HUDEP-2 (cell line): Measurements from ENCODE around the gene CPNE6.
A peak's percentile ranks its signal among the peaks of the same experiment; 100 is the strongest.
"Not testable (repeated sequence)": the region's sequence is repeated elsewhere in the genome, so short reads cannot be mapped to it uniquely, and the experiment has no call there.

Experiments used
- DNase-seq, 76 experiments: peaks; one replicate each; lab custom pipeline; 2025; ENCODE audit not compliant: unreplicated experiment in 76 of 76; lab: John Stamatoyannopoulos, UW

CPNE6 gene

DNA sequence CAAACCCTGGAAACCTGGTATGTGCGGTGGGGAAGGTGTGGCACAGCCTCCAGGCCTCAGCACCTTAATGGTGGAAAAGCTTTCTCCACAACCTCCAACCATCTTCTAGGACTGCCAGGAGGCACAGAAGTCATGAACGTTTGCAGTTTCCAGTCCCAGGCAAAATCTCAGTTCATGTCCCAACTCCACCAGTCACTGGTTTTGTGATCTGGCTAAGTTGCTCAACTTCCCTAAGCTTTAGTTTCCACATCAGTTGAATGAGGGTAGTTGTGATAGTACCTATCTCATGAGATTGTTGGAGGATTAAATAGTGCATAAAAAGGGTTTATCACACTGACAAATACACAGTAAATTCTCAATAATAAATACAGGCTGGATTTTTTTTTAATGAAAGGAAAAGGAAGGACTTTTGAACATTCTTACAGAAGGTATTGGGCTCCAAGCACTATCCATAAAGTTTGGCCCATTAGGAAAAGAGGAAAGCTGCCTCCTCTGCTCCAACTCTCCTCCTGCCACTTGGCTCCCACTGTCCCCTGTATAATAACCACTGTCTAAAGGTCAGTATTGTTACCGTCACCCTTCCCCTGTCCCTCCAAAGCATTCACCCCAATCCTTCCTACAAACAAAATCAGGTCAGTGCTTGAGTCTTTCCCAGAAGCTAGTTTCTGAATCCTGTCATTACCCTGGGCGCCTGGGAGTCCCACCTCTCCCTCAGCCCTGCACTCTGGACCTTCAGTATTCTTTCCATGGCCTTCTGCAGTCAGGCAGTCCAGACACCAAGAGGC is 29.0 kb downstream of the CPNE6 start:
- DNase-seq = no peak

DNA sequence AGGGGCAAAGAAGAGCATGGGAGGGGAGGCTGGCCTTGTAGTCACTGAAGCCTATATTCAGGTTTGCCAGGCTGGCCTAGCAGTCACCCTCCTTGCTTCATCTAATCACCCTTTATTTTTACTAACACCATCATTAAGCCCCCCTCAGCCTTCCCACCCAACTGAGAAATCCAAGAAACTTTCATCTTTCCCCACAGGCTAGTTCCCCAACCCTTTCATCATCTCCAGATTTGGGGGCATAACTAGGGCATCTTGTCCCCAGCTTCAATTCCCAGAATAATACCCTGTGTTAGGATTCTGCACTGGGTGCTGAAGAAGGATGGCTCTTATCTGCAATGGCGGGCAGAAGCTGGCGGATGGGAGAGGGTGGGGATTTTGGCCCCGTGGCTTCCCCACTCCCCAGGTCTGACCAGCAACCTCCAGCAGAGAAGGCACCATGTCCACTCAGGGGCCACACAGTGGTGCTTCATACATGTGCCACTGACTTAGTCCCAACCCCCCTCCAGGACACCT is 29.7 kb downstream of the CPNE6 start:
- DNase-seq = no peak

DNA sequence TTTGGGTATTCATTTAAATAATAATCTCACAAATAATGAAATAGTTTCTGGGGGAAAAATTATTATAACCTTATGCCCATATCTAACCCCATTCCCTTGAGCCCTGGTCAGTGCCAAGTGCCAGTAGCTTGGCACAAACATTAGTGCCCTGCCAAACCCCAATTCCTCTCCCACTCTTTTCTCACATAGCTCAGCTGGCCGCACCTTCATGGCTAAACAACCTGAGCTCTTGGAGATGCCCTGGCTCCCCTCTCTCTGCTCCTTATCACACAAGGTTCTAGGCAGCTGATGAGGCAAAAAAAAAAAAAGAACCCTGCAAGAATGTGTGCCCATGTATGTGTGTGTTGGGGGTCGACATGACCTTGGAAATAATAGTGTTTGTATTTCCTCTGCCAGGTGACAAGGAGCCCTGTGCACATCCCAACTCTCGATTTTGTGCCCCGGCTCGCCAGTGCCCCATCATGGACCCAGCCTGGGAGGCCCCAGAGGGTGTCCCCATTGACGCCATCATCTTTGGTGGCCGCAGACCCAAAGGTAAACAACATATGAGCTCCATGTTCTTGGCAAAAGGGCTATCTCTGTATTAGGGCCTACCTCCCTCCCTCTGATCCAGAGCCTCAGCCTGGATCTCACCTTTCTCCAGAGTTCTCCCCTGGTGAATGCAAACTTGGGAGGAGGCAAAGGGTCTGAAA is 31.1 kb downstream of the CPNE6 start:
- no peak for DNase-seq

DNA sequence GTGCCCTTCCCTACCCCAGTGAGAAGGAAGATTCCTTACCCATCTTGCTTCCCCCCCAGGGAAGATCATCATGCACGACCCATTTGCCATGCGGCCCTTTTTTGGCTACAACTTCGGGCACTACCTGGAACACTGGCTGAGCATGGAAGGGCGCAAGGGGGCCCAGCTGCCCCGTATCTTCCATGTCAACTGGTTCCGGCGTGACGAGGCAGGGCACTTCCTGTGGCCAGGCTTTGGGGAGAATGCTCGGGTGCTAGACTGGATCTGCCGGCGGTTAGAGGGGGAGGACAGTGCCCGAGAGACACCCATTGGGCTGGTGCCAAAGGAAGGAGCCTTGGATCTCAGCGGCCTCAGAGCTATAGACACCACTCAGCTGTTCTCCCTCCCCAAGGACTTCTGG is 32.1 kb downstream of the CPNE6 start:
- no peak for DNase-seq

DNA sequence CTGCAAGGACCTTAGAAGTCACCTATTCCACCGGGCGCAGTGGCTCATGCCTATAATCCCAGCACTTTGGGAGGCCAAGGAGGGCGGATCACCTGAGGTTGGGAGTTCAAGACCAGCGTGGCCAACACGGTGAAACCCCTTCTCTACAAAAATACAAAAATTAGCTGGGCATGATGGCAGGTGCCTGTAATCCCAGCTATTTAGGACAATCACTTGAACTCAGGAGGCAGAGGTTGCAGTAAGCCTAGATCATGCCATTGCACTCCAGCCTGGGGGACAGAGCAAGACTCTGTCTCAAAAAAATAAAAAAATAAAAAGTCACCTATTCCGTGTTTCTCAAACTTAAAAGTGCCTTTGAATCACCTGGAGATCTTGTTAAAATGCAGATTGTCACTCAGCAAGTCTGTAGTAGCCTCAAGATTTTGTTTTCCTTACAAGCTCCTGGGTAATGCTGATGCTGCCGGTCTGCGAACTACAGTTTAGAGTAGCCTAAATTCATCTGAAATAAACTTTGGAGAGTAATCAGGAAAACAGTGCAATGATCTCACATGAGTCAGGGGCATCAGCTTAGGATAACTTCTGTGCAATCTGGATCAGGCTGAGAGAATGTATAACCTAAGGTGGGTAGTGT is 34.4 kb downstream of the CPNE6 start:
- DNase-seq = not testable (repeated sequence)

DNA sequence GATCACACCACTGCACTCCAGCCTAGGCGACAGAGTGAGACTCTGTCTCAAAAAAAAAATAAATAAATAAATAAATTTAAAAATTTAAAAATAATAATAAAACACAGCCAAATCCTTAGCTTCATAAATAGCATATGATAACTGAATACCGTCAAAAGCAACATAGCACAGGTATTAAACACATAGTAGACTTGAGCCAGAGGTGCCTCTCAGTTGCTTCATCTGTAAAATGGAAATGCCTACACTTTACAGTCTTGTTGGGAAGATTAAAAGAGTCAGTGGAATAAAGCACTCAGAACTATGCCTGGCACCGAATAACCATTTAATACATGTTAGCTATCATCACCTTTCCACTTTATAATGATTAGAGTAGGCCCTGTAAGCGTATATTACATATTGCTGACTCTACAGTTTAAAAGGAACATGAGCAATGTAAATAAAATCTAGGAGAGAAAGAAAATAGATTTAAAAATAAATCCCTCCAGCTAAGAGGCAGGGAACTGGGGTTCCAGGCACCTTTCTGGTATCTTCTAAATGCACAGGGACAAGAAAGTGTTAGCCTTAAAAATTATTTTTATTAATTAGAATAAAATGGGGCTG is 35.4 kb downstream of the CPNE6 start:
- DNase-seq = no peak

DNA sequence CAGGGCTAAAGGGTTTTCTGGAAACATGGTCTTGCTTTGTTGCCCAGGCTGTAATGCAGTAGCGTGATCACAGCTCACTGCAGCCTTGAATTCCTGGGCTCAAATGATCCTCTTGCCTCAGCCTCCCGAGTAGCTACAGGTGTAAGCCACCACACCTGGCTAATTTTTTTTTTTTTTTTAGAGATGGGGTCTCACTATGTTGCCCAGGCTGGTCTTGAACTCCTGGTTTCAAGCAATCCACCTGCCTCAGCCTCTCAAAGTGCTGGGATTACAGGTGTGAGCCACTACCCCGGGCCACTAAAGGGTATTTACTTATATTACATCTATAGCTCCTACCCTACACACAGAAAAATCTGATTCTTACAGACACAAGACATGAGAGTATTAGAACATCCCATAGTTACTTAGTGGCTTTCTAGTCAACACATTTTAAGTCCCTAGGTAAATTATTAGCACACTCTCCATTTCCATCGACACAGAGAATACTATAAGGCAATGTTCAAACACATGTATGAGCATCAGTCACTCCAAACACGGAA is 37.0 kb downstream of the CPNE6 start:
- no peak for DNase-seq

DNA sequence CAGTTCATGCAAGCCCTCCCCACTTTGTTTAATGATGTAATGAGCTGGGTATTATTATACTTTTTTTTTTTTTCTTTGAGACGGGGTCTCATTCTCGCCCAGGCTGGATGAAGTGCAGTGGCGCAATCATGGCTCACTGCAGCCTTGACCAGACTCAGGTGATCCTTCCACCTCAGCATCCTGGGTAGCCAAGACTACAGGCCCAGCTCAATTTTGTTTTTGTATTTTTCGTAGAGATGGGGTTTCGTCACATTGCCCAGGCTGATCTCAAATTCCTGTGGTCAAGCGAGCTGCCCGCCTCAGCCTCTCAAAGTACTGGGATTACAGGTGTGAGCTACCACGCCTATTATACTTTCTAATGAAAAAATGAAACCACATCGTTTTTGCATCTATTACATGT is 38.7 kb downstream of the CPNE6 start:
- no peak for DNase-seq

DNA sequence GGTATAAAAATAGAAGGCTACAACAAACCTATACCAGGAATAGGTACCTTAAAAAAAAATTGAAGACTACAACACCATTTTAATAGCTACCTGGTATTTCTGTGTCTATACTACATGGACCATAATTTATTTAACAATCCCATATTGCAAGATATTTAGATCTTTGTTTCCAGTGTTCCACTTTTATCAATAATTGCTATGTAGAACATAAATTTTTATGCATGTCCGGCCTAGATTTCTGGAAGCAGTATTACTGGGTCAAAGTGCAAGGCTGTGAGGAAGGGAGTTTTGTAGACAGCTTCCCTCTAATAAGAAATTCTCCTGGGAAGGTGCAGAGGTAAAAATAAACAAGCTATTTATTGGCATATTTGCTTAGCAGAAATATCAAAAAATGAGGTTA is 39.2 kb downstream of the CPNE6 start:
- no peak for DNase-seq

DNA sequence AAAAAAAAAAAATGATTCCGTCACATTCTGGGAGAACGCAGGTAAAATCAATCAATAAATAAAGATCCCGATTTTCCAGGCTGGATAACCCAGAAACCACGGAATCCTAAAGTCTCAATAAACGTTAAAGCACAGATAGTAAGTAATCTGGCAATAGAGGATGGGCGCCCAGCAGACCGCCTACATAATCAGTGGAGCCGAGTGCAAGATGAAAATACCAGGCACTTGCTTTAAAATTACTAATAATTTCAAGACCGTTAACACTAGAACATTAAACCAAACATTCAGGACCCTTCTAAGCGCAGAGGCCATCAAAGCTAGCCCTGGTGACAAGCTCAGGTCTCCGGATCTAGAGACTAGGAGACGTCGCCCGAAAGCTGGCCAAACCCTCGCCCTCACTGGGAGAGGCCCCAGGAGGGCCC is 42.0 kb downstream of the CPNE6 start:
- DNase-seq = peak in 3 of 76 experiments; percentile 40 to 64 (median 50)

DNA sequence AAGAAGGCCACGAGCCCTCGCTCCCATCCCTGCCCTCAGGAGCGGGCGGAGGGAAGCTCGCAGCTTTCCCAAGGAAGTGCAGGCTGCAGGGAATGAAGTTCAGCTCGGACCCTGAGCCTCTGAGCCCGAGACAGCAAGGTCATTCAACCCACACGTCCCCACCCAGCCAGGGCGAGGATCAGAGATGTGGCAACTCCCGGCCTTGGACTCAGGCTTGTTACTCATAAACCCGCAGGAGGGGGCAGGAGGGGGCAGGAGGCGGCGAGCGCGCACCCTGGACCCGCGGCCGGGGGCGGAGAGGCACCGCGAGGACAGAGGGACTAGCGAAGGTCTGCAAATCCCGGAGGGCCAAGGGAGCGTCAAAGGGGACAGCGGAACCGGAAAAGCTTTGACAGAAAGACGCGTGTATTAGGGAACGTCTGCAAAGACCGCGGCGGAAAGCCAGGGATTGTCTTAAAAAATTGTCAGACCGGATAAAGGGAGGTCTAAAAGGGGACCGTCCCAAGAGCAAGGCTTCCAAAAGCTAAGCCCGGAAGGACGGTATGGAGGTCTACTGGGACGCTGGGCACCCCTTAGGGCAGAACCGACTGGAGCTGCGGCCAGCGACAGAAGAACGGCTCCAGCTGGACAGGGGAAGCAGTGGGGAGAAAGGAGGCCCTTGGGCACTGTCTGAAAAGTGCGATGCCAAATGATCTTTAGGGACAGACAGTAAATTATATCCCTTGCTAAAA is 42.6 kb downstream of the CPNE6 start:
- DNase-seq = peak; percentile 30 to 93 (median 79)

DNA sequence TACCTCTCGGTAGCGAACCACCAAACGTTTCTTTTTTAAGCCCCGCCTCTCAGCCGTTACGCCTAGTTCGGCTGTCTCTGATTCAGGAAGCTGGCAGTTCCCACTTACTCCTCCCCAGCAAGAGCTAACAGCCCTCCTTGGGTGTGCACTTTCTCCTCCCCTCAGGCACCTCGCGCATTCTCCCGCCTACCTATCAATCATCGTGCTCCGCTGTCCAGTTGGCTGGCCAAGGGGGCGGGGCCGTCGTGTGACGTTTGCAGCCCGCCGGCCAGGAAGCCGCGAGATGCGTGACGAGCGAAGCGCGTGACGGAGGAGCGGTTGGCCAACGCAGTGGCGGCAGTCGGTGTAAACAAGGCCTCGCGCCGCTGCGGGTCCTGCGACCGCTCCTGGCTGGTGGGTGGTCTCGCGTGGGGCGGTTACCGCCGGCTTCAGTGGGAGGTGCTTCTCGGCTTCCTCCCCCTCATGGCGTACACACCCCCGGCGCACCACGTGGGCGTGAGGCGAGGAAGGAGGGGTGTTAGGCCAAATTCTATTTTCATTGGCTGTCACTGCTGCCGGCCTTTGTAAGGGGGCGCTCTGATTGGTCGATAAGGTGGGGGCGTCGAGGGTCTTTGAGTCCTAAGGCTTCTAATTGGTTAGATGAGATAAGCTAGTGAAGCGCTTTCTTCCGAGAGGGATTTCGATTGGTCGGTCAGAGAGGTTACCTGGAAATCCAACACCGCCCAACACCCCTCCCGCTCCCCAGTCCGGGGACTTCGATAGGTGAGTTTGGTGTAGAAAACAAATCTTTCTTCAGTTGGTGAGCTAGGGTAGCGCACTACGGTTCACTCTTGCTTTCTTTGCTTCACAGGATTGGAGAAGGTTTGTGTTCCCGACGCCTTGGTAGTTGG is 43.4 kb downstream of the CPNE6 start, which contains the start of the genes DCAF11 and NRL:
Gene DCAF11, plus strand, starts transcription at position 246 of the 890 bp plus-strand sequence. CDS start 818 bp downstream, outside the sequence.
Gene NRL, minus strand, starts transcription at position 418 of the 890 bp plus-strand sequence. CDS start 32,101 bp downstream, outside the sequence.
- DNase-seq = peak; percentile 71 to 100 (median 98)

DNA sequence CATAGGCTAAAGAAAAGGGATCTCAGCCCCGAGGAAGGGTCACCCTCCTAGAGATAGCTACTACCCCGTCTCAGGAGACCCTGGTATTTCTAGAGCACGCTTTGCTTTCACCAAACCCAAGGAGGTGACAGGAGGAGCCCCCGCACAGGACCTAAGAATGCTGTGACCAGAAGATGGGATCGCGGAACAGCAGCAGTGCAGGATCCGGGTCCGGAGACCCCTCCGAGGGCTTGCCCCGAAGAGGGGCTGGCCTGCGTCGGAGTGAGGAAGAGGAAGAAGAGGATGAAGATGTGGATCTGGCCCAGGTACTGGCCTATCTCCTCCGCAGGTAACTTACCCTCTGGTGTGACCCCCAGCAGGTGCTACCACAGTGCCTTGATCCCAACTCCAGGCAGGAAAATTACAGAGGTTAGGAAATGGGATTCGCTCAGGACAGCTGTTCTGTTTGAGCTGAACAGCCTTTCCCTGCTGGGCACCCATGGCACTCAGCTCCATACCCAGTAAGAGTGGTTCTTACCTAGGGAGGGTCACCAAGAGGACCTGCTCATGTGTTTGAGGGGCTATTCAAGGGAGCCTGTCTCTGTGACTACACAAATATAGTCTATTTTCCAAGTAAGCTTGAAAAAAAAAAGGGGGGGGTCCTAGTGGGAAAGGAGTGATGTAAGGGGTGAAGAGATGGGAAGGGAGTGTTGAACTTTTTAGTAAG is 44.2 kb downstream of the CPNE6 start:
- no peak for DNase-seq

DNA sequence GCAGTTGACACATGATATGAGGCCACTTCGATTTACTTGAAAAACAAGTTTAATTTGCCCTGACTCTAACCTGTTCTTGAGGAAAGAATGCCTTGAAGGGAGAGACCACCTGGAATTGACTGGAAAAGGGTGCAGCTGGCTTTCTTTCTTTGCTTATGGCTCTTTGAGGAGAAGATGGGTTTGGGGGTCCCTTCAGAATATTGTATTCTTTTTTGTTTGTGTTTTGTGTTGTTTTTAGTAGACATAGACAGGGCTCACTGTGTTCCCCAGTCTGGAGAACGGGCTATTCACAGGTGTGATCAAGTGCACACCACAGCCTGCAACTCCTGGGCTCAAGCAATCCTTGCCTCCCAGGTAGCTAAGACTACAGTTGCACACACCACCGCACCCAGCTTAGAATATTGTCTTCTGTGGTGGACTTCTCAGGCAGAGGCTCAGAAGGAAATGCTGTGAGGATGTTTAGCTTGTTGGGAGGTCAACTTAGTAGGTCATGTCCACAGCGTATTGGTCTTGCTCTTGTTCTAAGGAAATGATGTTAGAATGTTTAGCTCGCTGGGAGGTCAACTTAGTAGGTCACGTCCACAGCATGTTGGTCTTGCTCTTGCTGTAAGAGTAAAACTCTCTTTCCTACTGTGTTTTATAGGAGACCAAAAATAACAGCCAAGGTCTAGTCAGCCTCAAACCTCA is 44.9 kb downstream of the CPNE6 start:
- DNase-seq = no peak

DNA sequence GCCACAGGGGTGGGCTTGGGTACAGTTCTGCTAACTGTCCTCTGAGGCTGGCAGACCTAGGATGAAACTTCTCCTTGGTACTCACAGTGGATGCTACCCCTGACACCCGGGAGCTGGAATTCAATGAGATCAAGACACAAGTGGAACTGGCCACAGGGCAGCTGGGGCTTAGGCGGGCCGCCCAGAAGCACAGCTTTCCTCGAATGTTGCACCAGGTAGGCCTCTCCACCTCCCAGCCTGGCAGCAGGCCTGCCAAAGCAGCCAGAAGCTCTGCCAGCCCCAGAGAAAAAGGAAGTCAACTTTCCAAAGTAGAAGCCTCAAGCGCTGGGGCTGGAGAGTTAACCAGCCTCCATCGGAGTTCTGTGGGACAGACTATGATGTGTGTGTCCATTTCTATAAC is 45.8 kb downstream of the CPNE6 start:
- no peak for DNase-seq

DNA sequence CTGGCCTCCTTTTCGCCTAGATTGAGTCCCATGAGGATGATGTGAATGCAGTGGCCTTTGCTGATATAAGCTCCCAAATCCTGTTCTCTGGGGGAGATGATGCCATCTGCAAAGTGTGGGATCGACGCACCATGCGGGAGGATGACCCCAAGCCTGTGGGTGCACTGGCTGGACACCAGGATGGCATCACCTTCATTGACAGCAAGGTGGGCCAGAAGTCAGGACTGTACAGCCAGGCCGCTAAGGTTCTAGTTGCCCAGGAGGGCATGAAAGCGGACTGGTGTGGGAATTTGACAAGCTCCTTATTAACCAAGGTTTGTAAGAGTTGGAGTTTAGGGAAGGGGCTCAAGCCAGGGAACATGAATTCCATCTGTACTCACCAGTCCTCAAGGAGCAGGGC is 48.3 kb downstream of the CPNE6 start:
- DNase-seq = no peak

DNA sequence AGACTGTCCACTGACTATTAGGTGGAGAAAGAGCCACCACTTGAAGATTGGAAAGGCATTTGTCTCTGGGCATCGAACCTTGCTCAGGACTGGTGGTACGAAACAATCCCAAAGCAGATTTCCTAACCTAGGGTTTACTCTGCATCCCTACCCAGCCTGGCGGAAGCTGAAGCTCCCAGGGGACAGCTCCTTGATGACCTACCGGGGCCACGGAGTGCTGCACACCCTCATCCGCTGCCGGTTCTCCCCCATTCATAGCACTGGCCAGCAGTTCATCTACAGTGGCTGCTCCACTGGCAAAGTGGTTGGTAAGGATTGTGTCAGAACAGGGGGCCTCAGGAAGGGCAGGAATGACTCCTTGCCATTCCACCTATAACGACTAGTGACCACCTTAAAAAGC is 49.8 kb downstream of the CPNE6 start:
- no peak for DNase-seq

DNA sequence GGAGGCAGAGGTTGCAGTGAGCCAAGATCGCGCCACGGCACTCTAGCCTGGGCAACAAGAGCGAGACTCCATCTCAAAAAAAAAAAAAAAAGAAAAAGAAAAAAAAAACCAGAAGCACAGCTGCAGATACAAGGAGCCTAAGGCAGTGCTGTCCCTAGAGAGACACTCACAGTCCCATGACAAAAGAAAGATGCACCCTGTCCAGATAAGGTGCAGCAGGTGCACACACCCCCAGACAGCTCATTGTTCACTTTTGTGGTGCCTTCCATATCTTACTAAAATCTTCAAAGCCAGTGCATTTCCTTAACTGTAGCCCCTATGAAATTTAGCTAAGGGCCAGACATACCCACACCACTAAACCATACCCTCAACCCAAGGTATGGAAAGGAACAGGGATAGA is 51.1 kb downstream of the CPNE6 start:
- DNase-seq = peak in 14 of 76 experiments; percentile 1 to 33 (median 15)
